NCI-H345 treated with DMSO at 0.1 percent for 48 hours (cell line): ENCODE measurements around the gene NPC1L1.
"Not testable (repeated sequence)": the region's sequence is repeated elsewhere in the genome, so short reads cannot be mapped to it uniquely, and the experiment has no call there.

Experiments
- DNase-seq: peaks from one replicate; lab custom pipeline; 2025; ENCODE audit not compliant: unreplicated experiment; lab: John Stamatoyannopoulos, UW

NPC1L1 gene

GRCh38 chr7:44565097-44565794 is 24.1 kb upstream of the NPC1L1 start:
- peak; percentile 15 for DNase-seq

GRCh38 chr7:44564606-44565005 is 23.5 kb upstream of the NPC1L1 start:
- DNase-seq: no peak

DNA sequence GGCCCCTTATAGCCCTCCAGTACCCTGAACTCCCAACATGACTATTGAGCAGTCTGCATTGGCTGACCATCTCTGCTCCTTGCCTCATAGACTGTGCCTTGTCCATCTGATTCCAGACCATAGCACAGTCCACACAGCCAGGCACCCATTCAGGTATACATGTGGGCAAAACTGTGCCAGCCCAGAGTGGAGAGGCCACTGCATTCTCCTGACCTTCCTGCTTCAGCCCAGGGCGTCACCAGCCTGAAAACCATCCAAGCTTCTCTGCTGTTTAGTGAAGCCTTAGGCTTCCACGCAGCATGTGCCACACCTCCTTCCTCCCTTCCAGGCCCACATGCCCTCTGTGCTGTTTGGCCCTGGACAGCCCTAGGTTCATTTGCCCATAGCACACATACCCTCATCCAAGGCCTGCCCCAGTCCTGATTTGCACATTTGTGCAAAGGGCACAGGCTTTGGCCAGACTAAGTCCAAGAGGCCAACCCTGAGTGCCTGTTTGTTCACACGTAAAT is 22.1 kb upstream of the NPC1L1 start:
- DNase-seq: no peak

DNA sequence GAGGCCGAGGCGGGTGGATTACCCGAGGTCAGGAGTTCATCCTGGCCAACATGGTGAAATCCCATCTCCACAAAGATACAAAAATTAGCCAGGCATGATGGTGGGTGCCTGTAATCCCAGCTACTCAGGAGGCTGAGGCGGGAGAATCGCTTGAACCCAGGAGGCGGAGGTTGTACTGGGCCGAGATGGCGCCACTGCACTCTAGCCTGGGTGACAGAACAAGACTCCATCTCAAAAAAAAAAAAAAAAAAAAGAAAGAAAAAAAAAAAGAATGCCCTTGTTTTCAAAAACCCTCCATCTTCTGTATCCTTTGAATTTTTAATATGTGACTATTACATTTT is 21.5 kb upstream of the NPC1L1 start:
- not testable (repeated sequence) for DNase-seq

DNA sequence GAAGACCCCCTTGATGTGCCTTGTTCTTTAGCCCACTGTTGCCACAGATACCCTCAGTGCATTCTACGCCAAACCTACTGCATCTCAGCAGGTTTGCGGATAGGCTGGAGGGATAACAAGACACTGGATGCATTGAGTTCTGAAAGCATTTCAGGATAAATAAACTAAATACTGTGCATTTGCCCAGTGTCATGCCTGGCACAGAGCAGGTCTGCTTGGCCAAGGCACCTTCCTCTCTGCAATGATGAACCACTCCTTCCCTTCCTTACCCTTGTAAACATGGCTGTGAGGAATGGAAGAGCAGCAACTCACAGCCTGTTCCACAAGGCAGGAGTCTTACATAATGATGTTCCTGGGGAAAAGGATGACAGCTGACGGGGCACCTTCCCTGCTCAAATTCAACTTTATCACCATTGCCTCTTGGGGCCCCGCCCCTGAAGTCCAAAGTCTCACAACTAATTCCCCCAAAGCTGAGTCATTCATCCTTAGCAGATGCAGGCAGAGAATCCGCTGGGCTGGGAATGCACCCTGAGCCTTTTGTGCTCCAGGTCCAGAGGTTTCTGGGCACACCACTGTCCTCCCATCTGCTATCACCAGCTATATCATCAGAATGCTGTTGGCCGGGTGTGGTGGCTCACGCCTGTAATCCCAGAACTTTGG is 21.0 kb upstream of the NPC1L1 start:
- no peak for DNase-seq

DNA sequence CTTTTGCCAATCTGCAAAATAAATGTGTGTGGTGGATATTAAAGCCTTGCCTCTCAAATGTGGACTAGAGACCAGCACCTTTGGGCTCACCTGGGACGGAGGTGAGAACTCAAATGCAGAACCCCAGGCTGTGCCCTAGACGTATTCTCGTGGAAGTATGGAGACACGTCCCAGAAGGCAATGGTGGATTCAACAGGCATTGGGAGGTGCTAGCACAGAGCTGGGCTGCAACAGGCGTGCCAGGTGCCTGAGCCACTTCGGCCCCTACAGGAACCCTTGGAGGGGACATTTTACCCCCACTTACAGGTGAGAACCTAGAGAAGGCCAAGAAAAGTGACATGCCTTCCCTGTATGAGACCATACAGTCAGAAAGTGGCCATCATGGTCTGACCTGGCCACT is 20.4 kb upstream of the NPC1L1 start:
- no peak for DNase-seq

- no peak for DNase-seq
Measured at GRCh38 chr7:44559485-44559884, 18.4 kb upstream of the NPC1L1 start.

DNA sequence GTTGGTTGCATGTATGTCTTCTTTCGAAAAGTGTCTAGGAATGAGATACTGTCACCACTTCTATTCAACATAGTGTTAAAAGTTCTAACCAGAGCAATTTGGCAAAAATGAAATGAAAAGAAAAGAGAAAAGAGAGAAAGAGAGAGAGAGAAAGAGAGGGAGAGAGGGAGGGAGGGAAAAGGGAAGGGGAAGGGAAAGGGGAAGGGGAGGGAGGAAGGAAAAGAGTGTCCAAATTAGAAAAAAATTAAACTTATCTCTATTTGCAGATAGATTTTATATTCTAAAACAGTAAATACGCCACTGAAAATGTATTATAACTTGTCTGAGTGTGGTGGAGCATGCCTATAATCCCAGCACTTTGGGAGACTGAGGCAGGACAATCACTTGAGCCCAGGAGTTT is 16.4 kb upstream of the NPC1L1 start:
- DNase-seq: no peak

- no peak for DNase-seq
Measured at GRCh38 chr7:44555350-44555749, 14.2 kb upstream of the NPC1L1 start.

- not testable (repeated sequence) for DNase-seq
Measured at GRCh38 chr7:44552473-44553005, 11.4 kb upstream of the NPC1L1 start.

GRCh38 chr7:44549457-44549856 is 8.3 kb upstream of the NPC1L1 start:
- no peak for DNase-seq

- no peak for DNase-seq
Measured at GRCh38 chr7:44548893-44549292, 7.8 kb upstream of the NPC1L1 start.

- DNase-seq: no peak
Measured at GRCh38 chr7:44547536-44548231, 6.6 kb upstream of the NPC1L1 start.

DNA sequence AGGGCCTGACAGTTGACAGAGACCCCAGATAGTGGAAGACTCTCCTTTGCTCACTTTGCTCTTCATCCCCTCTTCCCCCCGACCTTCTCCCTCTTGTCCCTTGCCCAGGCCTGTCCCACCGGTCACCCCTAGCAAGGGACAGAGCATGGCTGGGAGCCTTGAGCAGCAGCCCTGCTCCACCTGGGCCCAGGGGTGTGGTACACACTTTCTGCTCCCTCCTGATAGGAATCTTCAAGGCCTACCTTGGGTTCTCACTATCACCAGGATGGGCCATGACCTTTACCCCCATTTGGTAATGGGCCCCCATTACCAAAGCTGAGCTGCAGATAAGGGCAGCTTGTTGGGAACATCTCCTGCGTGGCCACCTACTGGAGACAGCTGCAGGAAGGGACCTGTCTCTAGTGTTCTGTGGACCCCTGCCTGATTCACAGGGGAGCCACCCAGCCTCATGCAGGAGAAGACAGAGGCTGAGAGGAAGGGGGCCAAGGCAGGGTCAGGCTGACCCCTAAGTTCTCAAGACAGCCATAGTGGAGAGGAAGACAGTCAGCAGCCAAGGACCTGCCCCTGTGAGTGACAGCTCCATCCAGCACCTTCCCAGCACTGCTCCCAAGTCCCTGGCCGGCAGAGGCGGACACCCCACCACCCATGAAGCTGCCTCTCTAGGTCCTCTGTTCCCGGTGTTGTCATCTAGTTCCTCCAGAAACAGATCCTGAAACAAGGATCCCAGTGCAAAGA is 913 bp upstream of the NPC1L1 start:
- DNase-seq: no peak

DNA sequence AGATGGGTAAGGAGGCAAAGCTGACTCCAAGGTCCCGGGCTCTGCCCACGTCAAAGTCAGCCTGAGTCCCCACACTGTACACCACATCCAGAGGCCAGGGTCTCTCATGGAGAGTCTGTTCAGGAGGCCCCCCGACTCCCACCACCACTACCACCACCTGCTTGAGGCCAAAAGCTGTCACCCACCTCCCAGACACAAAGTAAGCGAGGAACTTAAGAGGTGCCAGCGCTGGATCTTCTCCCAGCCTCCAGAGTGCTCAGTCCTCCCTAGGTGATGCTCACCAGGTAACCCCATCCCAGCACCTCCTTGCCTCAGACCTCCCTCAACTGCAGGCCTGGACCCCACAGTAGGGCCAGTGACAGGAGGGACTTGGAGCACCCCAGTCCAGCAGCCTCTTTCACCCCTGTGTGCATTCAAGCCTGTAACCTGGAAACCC is 520 bp downstream of the NPC1L1 start:
- no peak for DNase-seq

DNA sequence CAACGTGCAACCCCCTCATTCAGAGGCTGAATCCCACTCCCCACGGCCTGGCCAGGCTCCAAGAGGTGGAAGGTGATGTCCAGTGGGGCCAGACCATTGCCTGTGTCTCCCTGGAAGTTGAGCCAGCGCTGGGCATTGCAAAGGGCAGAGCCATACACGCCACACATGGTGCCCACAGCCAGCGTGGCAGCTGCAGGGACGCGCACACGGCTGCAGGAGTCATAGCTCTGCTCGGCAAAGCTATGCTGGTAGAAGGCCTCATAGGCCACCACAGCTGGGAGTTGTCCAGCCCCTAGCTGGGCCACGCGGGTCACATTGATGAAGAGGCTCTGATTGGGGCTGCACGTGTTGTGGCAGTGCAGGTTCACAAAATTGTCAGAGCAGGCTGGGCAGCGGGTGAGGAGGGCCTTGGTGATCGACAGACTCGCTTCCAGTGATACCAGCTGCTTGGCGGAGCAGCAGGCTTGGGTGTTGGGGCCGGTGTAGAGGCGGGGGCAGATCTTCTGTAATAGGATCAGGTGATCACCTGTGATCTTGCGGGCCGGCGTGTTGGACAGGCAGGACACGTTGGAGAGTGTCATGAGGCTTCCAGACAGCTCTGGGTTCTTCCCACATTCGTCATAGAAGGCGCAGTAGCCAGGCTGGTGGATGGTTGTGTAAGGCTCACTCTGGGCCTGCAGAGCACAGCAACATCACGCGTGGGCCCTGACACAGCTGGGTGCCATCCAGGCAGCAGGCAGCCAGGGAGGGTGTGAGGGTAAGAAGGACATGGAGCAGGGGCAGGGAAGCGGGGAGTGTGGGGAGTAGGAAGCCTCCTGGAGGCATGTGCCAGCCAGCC is 1.2 kb downstream of the NPC1L1 start:
- DNase-seq: no peak

- no peak for DNase-seq
Measured at GRCh38 chr7:44538798-44539668, 2.1 kb downstream of the NPC1L1 start.

- DNase-seq: no peak
Measured at GRCh38 chr7:44538093-44538797, 2.9 kb downstream of the NPC1L1 start.

DNA sequence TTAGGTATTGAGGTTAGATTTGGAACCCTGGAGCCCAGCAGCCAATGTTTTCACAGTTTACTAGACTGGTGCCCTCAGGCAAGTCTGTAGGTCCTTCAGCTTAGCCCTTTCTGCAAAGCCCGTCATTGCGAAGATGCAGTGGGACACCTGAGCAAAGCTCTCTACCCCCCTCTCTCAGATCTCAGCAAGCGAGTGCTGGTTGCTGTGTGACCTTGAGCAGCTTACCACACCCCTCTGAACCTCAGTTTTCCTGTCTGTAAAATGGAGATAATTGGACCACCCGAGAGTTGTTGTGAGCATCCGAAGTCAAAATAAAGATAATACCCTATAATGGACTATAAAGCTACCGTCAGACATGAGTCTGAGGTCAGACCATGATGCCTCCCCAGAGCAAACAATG is 3.7 kb downstream of the NPC1L1 start:
- DNase-seq: no peak
